Colon (tissue), 2 donors: ENCODE measurements around the gene VPS39.

ENCODE experiments used
- FAIRE-seq: peaks from 2 replicates; lab custom pipeline; 2012; peaks lifted over from hg19 to GRCh38; lab: Jason Lieb, UNC
- donor health status: control.
- donor health status: control.

The VPS39 gene

DNA sequence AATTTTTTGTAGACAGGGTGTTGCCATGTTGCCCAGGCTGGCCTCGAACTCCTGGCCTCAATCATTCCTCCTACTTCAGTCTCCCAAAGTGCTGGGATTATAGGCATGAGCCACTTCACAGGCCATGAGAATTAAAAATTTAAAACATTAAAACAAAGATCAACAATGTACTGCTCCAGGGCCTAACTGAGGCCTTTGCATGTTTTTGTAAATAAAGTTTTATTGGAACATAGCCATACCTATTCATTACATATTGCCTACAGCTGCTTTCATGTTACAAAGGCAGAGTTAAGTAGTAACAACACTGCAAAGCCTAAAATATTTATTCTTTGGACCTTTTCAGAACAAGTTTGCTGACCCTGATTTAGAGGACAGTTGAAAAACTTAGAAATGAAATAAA, 9.6 kb downstream of the VPS39 start:
- no peak for FAIRE-seq

DNA sequence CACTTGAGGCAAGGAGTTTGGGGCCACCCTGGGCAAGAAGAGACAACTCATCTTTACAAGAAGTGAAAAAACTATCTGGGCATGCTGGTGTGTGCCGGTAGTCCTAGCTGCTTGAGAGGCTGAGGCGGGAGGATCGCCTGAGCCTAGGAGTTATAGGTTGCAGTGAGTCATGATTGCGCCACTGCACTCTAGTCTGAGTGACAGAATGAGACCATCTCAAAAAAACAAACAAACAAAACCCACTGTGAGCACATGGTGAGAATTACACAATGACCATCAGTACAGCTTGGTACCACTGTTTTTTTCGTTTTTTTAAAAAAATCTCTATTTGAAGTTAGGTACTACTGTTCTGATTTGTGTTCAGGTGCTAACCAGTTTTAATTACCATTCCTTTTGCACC, 13.6 kb downstream of the VPS39 start:
- no peak for FAIRE-seq

DNA sequence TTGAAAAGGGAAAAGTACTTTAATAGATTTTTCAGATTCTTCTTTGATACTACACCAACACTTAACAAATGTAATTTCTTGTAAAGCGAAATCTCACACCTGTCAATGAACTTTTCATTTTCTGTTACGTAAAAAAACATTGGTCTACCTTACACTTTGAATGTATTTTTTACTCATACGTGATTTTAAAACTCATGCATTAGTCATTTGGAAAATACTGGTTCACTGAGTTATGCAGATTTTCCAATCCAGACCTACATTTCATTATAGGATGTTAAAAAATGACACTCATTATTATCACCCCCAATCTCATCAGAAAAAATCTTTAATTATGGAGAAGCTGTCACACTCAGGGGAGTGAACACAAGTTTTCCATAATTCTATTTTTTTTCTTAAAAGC, 14.7 kb downstream of the VPS39 start:
- FAIRE-seq, result no peak

DNA sequence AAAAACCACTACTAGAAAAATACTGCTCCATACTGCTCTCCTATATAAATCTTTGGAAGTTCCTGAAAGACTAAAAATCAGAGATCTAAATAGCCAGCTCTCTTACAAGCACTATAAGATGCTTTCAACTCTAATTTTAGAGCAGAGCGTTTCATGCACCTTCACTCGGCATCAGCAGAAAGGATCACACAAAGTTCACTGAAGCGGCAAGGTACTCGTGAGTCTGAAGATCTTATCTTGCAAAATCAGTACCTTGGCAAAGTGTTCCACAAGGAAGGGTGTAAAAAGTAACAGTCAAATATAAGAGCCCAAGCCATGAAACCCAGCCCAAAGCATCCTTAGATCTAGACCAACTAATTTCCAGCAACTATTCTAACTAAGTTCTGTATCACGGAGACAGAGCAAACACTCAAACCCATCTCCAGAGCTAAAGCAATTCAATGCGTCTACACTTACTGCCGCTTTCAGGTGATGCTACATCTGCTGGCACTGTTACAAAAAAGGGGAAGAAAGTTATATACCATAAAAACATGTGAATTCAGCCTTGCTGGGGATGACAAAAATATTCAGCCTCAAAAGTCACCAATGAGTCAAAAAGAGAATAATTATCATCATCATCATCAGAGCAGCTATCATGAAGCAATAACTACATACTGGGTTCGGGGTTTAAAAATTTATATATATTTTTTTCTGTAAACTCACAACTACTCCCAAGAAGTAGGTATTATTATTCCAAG, 16.3 kb downstream of the VPS39 start:
- FAIRE-seq, result no peak

DNA sequence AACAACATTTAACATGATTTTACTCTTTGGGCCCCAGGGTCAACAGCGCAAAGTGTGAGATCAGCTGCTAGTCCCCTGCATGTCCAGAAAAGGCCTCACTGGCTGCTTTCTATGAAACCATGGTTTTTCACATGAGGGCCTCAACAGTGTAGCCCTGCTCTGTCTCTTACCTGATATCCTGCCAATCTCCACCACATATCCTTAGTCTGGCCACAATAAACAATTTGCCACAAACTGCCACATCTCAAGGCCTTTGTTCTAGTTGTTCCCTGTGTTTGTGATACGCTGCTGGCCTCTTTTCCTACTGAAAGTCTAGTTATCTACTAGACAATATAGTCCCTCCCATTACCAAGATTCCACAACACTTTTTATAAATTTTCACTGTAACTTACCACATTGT, 17.7 kb downstream of the VPS39 start:
- no peak for FAIRE-seq

DNA sequence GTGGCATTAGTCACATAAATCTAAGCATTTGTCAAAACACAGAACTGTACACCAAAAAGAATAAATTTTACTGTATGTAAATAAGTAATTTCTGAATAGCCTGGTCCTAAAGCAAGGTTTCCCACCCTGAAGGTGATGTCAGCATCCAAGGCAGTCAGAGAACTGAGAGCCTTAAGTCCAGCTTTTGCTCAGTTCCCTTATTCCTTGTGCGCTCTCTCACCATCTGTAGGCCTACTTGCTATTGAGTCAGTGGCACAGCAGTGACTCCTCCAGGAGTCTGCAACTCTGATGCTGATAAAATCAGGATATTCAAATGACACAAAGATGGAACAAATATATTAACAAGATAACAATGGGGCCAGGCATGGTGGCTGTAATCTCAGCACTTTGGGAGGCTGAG, 22.3 kb downstream of the VPS39 start:
- FAIRE-seq, result no peak

DNA sequence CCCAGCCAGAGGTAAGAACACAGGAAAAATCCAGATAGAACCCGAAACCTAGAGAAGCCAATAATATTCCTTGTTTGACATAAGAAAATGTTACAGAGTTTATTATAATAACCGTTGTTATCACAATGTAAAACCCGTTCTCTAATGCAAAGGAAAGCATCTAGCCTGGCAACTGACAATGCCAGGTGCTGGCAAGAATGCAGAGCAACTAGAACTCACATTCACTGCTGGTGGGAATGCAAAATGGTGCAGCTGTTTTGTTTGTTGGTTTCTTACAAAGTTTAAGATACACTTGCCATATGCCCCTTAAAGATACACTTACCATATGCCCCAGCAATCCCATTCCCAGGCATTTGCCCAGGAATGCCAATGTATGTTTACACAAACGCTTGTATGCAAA, 23.4 kb downstream of the VPS39 start:
- no peak for FAIRE-seq

DNA sequence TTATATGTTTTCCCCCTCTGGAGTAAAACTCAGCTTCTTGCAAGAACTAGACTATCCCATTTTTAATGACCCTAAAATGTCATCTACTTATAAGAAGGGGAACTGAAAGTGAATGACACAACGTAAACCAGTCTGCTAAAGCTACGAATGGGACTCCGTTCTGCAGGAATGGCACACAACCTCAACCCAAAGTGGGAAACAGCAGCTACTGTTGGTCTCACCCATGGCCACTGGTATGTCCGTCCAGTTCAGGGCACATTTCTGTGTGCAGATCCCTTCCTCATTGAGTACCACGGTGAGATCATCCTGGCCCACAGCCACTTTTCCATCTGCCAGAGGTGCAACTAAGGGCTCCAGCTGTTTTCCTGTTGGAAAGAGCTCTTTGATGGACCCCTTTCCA, 23.8 kb downstream of the VPS39 start:
- no peak for FAIRE-seq

DNA sequence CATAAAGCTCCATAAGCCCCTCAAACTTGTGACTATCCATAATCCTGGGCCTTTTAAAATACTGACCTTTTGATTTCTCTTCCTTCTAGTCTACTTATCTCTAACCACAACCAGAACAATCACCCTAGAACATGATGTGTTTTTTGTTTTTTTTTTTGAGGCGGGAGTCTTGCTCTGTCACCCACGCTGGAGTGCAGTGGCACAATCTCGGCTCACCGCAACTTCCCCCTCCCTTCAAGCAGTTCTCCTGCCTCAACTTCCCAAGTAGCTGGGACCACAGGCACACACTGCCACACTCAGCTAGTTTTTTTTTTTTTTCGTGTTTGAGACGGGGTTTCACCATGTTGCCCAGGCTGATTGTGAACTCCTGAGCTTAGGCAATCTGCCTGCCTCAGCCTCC, 25.1 kb downstream of the VPS39 start:
- no peak for FAIRE-seq

DNA sequence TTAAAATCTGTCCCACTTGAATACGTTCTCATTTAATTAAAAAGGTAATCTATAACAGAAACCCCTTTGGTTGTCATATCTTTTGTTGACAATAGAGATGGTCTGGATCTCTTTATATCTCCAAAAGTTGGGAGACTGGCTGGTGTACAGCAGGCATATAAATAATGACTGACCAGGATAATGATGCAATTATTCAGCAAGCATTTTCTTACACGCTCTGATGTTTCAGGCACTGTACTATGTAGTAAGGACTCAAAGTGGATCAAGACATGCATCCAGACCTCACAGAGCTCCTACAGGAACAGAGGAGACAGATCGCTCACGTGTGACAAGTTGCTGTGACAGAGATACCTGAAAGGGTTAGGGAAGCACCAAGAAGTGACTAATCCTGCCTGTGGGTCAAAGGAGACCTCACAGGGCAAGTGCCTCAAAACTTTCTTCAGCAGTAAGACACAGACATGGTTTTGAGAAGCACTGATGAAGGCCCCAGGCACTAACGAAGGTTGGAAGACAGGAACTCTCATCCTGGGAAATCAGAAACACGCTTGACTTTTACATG, 25.7 kb downstream of the VPS39 start:
- no peak for FAIRE-seq

DNA sequence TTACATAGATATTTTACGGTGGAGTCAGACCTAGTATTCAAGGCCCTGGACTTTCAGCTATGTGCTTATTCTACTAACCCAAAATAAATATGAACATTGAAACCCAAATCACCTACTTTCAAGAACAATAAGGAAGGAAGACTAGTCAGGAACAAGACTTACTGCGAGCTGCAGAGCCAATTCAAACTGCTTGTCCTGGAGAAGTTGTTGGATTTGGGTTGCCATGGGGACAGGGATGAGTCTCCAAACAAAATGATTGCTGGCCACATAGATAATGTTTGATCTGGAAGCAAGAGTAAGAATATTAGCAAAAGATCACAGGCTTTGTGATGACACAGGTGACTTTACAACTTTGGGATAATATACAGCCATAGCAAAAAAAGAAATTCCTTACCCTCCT, 30.0 kb downstream of the VPS39 start:
- no peak for FAIRE-seq

DNA sequence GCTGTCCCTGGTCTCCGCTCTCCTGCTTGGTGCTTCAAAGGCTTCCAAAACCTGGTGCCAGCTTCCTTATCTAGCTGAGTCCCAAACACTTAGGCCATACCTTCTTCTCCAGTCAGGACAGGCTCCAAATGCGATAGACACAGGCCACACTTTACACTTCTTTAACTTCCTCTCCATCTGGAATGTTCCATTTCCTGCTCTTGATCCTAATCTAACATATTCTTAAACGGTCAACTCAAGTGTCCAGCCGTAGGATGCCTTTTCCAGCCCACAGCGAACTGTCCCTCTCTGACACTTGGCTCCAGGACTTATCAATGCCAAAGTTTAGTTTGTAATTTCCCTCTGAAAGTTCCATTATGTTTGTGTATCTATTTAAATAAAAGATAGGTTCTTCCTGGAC, 32.4 kb downstream of the VPS39 start:
- no peak for FAIRE-seq

DNA sequence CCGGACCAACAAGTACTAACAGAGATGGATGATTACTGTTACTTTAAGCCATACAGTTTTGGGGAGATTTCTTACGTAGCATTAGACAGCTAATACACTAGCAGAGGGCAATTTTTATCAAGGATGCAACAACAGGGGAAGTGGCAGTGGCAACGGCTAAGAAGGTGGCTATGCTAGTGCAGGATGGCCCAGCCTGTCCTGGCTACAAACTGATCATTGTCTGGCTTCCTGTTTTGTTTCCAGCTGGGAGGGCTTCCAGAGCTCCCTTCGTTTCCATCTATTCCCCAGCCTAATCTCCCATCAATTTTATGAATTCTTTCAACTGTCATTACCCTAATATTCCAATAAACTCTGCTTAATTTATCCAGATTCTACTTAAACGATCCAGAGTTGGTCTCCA, 35.6 kb downstream of the VPS39 start:
- FAIRE-seq, result no peak

DNA sequence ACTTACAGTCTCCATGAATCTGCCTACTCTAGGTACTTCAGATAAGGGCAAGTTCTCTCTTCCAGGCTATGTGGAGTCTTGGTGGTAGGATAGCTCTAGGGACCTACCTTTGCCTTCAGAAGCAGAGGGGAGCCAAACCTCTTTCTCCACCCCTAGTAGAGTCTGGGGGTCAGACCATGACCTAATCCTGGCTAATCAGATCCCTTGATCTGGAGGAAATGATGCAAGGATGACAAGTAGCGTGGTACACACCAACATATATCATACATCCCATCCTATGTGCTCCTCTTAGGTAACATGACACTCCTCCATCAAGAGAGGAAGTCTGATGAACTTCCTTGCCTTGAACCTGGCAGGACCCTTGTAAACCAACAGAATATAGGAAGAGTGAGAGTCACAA, 36.3 kb downstream of the VPS39 start:
- no peak for FAIRE-seq

DNA sequence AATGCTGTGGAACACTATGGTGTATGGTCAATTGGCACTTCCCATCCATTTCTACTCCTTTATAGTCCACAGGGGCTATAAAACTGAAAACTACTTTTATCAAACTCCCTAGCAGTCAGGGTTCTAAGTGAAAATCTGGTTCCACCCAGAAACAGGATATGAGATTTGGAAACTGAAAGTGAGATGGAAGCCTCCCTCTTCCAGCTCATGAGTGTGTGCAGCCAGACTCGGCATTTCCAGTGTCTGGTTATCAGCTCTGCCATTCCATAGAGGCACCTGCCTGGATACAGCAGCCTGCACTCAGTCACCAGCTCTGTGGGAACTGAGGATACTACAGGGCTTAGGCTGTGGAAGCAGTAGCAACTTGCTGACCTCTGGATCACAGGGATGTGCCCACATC, 37.0 kb downstream of the VPS39 start:
- no peak for FAIRE-seq

DNA sequence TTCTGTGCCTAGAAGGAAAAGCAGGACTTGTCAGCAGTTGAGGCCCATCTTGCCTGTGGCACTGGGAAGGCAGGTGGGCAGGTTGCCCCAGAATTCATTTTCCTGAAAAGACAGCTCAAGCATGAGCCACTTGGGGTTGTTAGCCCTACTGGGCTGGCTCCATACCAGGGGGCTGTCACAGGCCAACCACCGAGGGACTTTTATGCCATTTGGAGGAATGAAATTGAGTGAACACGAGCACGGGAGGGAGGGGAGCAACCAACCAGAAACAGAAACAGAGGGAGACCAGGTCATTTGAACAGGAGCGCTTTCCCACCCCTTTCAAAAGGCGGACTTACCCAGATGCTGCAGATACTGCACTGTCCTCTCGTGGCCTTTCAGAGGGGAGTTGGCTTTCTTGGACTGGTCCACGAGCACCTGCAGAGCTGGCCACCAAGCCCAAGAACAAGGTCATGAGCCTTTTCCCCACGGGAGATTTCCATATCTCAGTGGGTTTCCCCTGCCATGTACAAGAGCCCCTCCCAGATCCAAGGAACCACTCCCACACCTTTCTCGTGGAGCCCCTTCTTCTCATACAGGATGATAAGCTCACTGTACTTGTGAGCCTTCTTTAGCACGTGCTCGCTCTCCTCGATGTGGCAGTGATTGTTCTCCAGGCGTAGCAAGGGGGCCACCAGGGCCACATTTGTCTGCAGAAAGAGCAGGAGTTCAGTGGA, 41.7 kb downstream of the VPS39 start:
- no peak for FAIRE-seq

DNA sequence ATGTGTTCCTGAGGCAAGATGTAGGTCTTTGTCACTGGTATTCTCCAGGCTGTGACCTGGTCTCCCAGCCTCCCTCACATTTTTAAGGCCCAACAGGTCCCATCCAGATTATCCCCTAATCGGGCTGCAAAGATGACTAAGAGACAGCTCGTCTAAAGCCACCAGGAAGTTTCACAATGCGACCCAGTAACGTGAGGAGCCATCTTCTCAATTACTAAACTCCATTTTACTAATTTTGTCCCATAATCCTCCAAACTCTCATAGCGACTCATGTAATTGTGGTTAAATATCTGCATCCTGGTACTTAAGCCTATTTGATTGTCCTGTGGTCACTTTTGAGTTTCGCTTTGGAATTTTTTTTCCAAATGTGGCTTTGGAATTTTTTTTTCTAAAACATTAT, 43.0 kb downstream of the VPS39 start:
- no peak for FAIRE-seq

DNA sequence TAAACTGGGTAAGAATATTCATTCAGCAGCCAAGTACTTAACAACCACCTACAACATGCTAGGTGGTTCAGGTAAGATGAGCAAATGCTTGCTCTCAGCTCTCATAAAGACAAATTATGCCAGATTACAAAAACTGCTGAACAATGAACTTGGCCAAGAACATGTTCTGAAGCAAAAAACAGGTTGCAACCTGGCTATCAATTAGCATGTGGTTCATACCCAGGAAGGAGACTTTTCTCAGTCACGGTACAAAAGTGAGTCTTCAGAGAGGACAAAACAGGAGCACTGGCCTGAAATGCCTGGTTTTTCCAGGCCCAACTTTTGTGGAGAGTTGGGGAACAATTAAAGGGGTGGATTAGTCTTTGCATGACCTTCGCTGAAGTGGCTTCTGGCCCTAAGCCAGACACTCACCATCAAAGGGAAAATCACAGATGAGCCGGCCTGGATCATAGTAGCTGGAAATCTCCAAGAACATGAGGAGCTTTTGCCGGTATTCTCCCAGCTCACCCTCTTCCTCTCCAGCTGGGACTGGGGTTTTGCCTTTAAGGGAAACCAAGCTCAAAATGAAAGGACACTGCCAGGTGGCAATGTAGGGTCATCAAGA, 44.1 kb downstream of the VPS39 start:
- FAIRE-seq, result no peak

DNA sequence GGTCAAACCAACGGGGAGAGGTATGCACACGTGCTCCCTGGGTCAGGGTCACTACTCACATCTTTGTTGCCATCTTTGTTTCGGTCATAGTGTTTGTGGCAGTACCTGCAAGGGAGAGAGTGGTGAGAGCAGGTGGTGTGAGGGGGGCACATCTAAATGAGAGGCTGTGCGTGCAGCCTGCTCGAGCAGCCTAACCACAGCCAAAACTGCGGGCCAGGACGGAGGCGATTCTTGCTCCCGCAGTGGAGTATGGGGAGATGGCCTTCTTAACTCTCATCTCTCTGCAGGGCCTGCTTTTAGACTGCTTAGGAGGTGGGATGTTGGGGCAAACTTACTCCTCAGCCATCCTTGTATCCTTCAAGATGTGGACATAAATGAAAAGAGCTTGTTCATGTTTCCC, 44.8 kb downstream of the VPS39 start:
- no peak for FAIRE-seq

DNA sequence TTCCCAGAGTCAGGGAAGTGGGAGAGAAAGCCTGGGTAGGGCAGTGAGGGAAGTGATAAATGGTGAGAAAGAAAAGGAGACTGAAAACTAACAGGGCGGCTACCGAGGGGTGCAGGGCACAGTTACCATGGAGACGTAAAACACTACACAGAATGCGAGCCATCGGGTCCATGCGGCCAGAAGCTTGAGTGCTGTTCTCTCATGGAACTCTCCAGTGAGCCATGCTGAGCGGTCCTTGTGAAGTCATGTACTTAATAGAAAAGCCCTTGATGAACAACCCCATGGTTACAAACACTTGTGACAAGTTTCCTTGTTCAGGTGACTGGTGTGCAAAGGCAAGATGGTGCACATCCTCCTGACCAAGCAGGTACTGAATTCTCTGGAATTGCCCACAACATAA, 48.0 kb downstream of the VPS39 start:
- FAIRE-seq, result no peak

DNA sequence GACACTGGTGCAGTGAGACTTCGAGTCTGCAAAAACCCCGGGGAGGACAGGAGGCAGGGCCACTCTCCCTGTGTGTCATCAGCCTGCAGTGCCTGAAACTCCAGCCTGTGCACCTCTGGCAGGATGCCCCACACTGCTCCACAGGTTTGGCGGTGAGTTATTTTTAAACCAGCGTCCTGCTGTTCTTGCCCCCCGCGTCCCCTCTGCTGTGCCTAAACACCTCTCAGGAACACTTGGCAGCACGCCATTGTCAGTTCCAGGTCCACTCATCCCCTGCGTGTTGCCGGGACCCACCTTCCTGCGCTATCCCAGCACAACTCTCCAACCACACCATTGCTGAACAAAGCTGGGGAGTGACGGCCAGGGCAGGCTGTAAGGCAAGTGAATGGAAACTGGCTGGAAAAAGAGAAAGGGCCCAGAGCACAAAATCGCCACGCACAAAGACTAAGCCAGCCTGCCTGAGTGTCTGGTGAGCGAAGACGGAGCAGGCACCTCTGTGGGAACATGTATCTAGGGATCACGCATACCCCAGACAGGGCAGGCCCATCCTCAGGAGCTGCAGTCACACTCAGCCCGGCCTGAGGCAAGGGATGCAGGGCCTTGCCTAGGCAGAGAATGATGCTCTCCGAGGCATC, 48.6 kb downstream of the VPS39 start:
- no peak for FAIRE-seq

DNA sequence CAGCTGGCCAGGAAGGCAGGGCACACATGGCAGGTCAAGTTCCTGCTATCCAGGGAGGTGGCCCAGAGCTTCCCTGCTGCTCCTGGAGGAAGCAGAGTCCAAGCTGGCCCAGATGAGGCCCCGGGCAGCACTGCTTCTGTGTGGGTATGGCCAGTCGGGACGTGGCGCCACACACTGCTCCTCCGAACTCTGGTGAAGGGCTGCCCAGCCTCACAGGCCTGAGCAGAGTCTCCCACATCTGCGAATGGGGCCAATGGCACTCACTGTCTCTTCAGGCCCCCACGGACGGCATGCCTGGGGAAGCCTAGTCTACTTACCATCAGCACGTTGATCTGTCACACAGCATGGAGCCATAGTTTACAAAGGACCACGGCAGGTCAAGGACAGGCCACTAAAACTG, 49.2 kb downstream of the VPS39 start:
- FAIRE-seq, result no peak
